HUES6 (cell line): ENCODE measurements around the gene TGFBRAP1.

Experiments
- H3K27ac ChIP-seq: 2 replicates; pipeline ENCODE4 v1.7.0; 2013; ENCODE audit warnings: low read depth, mild to moderate bottlenecking, low read length, inconsistent platforms
- H3K27me3 ChIP-seq: 2 replicates; pipeline ENCODE4 v1.6.1; 2013; ENCODE audit warnings: low read length; ENCODE audit not compliant: control insufficient read depth, insufficient read depth
- H3K36me3 ChIP-seq: 2 replicates; pipeline ENCODE4 v1.6.1; 2013; ENCODE audit warnings: low read length; ENCODE audit not compliant: control insufficient read depth, insufficient read depth
- H3K4me1 ChIP-seq: 2 replicates; pipeline ENCODE4 v1.6.1; 2013; ENCODE audit warnings: low read length; ENCODE audit not compliant: control insufficient read depth, insufficient read depth
- H3K4me3 ChIP-seq: 2 replicates; pipeline ENCODE4 v1.5.1; 2013; ENCODE audit warnings: low read depth, low read length
- H3K9ac ChIP-seq: one replicate; pipeline ENCODE4 v1.6.1; 2013; ENCODE audit warnings: mild to moderate bottlenecking, low read length
- H3K9me3 ChIP-seq: 2 replicates; pipeline ENCODE4 v1.6.1; 2013; ENCODE audit warnings: low read depth, low read length; ENCODE audit not compliant: control insufficient read depth, insufficient read depth

The TGFBRAP1 gene

GRCh38 chr2:105249181-105249580 is 80.4 kb downstream of the TGFBRAP1 start:
- Histone ChIP-seq H3K27me3 (no peaks in the 10 kb centered on the region), H3K36me3 (no peaks in the 10 kb centered on the region), H3K4me1 (no peaks in the 10 kb centered on the region), H3K27ac (no peak overlapping the region), H3K9ac (no peak overlapping the region), H3K4me3 (no peak overlapping the region), H3K9me3 (peaks cover 4% of the 10 kb centered on the region; the same call in 1 of the 2 replicates)

DNA sequence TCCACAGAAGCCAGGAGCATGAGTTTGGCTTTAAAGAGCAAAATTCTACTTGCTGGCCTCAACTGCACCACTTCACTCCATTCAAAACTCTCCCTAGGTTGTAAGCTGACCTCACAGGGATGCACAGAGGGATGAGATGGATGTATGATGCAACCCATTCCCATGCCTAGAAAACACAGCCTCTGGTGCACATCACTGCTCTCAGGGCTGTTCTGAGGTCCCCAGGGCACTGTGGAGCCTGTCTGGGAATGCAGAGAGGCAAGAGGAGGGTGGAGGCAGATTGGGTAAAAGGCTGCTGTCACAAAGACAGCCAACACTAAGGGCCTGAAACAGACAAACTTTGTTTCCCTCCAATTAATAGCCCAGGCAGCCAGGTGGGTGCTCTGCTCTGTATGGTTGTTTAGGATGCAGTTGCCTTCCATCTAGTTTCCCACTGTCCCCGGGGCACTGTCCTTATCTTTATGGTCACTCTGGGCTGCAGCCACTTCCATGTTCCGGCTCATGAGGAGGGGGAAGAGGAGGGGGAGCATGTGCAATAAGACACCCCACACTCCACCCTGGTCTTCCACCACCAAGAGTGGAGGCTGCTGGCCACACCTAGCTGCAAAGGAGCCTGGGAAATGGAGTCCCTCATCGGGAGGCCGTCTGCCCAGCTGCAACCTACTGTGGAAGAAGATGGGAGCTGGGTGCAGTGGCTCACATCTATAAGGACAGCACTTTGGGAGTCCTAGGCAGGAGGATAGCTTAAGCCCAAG is 81.0 kb downstream of the TGFBRAP1 start:
- H3K9ac ChIP-seq: no peak overlapping the region
- H3K4me1 ChIP-seq: peaks cover 2% of the 10 kb centered on the region; the same call in 1 of the 2 replicates
- peaks cover 4% of the 10 kb centered on the region; the same call in 1 of the 2 replicates for H3K9me3 ChIP-seq
- H3K27me3 ChIP-seq: no peaks in the 10 kb centered on the region
- H3K36me3 ChIP-seq: no peaks in the 10 kb centered on the region
- H3K4me3 ChIP-seq: no peak overlapping the region
- H3K27ac ChIP-seq: no peak overlapping the region

DNA sequence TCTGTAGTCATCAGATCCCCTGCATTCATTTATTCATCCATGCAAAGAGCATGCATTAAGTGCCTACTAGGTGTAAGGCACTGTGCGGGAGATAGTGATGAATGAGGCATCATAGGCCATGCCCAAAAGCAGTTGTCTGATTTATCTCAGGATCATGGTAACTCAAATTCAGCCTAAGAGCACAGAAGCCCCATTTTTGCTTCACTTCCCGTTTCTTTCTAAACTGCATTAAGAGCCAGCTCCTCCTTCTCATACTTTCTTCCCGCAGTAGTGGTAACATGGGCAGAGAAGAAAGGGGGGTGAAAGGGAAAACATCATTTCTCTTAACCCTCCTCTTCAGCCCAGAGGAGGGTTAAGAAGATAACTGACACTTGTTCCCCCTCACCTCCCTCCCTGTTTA is 85.1 kb downstream of the TGFBRAP1 start:
- Histone ChIP-seq H3K36me3 (no peaks in the 10 kb centered on the region), H3K27ac (no peak overlapping the region), H3K27me3 (no peaks in the 10 kb centered on the region), H3K9ac (no peak overlapping the region), H3K4me3 (no peak overlapping the region), H3K9me3 (peaks cover 4% of the 10 kb centered on the region; the same call in 1 of the 2 replicates), H3K4me1 (peaks cover 2% of the 10 kb centered on the region; the same call in 1 of the 2 replicates)

DNA sequence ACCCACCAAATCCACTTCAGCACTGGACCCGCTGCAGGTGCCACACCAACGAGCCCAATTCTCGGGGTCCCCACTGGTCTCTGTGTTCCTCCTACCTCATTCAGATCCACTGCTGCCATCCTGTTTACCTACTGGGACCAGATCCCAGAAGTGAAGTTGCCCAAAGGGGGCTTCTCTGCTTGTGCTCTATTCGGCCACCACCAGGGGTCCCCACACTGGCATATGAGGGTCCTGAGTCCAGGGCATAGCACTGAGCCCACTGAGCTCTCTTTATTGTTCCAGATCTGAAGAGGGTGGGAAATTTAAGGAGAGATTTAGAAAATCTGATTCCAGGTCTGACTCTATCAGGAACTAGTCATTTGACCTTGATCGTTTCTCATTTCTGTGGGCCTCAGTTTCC is 85.6 kb downstream of the TGFBRAP1 start:
- no peaks in the 10 kb centered on the region for H3K27me3 ChIP-seq
- peaks cover 2% of the 10 kb centered on the region; the same call in 1 of the 2 replicates for H3K4me1 ChIP-seq
- peaks cover 4% of the 10 kb centered on the region; the same call in 1 of the 2 replicates for H3K9me3 ChIP-seq
- no peaks in the 10 kb centered on the region for H3K36me3 ChIP-seq
- H3K9ac ChIP-seq: no peak overlapping the region
- H3K4me3 ChIP-seq: no peak overlapping the region
- no peak overlapping the region for H3K27ac ChIP-seq

- Histone ChIP-seq H3K27me3 (no peaks in the 10 kb centered on the region; the same call in 1 of the 2 replicates), H3K4me3 (no peak overlapping the region), H3K36me3 (no peaks in the 10 kb centered on the region), H3K9ac (no peak overlapping the region), H3K27ac (no peak overlapping the region), H3K4me1 (peaks cover 9% of the 10 kb centered on the region; the same call in 1 of the 2 replicates), H3K9me3 (no peaks in the 10 kb centered on the region)
These were observed 87.1 kb downstream of the TGFBRAP1 start for GRCh38 chr2:105242286-105242993.

GRCh38 chr2:105241443-105241842 is 88.1 kb downstream of the TGFBRAP1 start, which contains the start of gene GPR45:
TSS of gene GPR45 (plus strand) at chr2:105241743. CDS start at chr2:105241859, 116 bp downstream.
- no peak within 1 kb of the TSS for H3K9ac ChIP-seq
- H3K36me3 ChIP-seq: no peaks in the 10 kb centered on the region
- no peaks in the 10 kb centered on the region; the same call in 1 of the 2 replicates for H3K27me3 ChIP-seq
- no peak within 1 kb of the TSS for H3K27ac ChIP-seq
- no peak within 1 kb of the TSS for H3K4me3 ChIP-seq
- H3K9me3 ChIP-seq: no peaks in the 10 kb centered on the region
- H3K4me1 ChIP-seq: peaks cover 9% of the 10 kb centered on the region; the same call in 1 of the 2 replicates

GRCh38 chr2:105239924-105240323 is 89.6 kb downstream of the TGFBRAP1 start:
- Histone ChIP-seq H3K4me1 (peaks cover 9% of the 10 kb centered on the region; the same call in 1 of the 2 replicates), H3K9me3 (no peaks in the 10 kb centered on the region), H3K27me3 (no peaks in the 10 kb centered on the region; the same call in 1 of the 2 replicates), H3K27ac (no peak overlapping the region), H3K4me3 (no peak overlapping the region), H3K9ac (no peak overlapping the region), H3K36me3 (no peaks in the 10 kb centered on the region)

DNA sequence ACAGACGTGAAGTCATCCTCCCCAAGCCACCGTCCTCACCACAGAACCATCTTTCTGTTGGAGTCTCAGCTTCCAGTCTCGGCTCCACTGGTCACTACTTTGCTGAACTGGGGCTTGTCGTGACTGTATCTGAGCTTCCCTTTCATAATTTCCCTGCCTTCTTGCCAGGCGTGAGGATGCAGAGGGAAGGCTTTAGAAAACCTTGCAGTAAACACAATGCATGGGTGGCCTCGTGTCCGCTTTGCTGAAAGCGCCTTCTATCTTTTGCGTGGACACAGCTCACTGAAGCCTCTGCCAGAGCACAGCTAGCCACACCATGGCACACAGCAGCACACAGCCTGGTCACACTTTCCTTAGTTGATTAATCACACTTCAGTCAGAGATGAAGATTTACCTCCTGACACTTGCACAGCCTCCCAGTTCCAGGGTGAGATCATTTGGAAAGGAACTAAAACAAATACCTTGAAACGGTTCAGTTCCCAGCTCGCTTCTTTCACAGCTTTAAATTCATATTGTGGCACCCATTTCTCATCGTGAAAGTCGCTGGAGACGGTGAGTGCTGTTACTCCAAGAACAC is 90.8 kb downstream of the TGFBRAP1 start:
- Histone ChIP-seq H3K27ac (no peak overlapping the region), H3K36me3 (no peaks in the 10 kb centered on the region), H3K4me1 (peaks cover 8% of the 10 kb centered on the region; the same call in 1 of the 2 replicates), H3K4me3 (no peak overlapping the region), H3K9me3 (no peaks in the 10 kb centered on the region), H3K27me3 (no peaks in the 10 kb centered on the region; the same call in 1 of the 2 replicates), H3K9ac (no peak overlapping the region)

DNA sequence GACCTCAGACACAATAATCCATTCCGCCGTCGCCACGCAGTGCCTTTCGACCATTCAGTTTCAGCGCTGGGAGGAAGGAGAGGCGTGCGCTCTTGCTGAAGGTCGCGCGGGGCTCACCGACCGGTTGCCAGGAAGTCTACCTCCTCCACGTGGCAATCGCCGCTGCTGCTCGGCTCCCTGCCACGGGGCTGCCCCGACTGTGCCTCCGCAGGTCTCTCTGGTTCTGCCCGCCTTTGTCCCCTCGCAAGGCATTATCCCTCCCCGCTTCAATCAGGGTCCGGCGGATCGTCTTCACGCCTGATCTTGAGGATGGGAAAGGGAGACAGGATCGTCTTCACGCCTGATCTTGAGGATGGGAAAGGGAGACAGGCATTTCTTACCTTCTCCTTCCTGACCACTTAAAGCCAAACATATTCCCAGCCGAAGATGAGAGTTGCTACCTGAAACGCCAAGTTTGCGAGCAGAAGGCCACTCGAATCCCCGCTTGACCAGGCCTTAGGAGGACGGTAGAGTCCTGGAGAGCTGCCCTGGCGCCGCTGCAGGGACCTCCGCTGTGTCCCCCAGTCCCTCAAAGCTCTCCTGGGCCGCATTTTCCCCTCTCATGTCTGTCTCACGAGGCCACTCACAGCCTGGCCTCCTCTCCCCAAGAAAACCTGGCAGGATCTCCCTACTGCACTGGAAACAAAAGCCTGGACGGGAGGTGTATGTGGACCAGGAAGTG is 92.3 kb downstream of the TGFBRAP1 start:
- Histone ChIP-seq H3K9me3 (no peaks in the 10 kb centered on the region), H3K9ac (no peak overlapping the region), H3K27ac (no peak overlapping the region), H3K4me3 (no peak overlapping the region), H3K4me1 (peaks cover 7% of the 10 kb centered on the region; the same call in 1 of the 2 replicates), H3K27me3 (no peaks in the 10 kb centered on the region; the same call in 1 of the 2 replicates), H3K36me3 (no peaks in the 10 kb centered on the region)

DNA sequence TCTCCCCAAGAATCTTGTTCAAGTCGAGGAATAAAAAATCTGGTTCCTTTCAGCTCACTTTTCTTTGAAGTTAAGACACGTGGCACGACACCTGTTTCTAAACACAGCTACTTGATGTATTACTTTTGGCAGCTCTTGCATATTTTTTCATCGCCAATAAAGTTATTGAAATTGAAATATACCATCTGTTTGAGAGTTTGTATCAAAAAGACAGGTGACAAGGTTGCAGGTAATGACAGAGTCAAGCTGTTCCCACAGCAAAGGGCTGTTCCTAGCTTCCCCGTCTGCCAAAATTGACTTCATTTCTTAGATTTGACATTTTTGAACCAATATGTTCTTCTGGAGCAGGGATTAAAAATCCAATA is 93.5 kb downstream of the TGFBRAP1 start:
- no peak overlapping the region for H3K27ac ChIP-seq
- H3K4me3 ChIP-seq: no peak overlapping the region
- H3K27me3 ChIP-seq: no peaks in the 10 kb centered on the region; the same call in 1 of the 2 replicates
- H3K4me1 ChIP-seq: peaks cover 7% of the 10 kb centered on the region; the same call in 1 of the 2 replicates
- no peaks in the 10 kb centered on the region for H3K9me3 ChIP-seq
- no peak overlapping the region for H3K9ac ChIP-seq
- no peaks in the 10 kb centered on the region for H3K36me3 ChIP-seq
